Activated T-cell treated with anti-CD3 and anti-CD28 coated beads for 24 hours (primary cell): ENCODE results near the gene FAS.

Source experiments
- DNase-seq: peaks from one replicate; pipeline ENCODE4 v3.0.0-alpha.2; 2020; ENCODE audit warnings: low read depth

The FAS gene

GRCh38 chr10:89035461-89035860 is 44.9 kb downstream of the FAS start:
- no peak for DNase-seq

GRCh38 chr10:89037096-89037495 is 46.5 kb downstream of the FAS start:
- no peak for DNase-seq

GRCh38 chr10:89042562-89042961 is 52.0 kb downstream of the FAS start:
- DNase-seq: no peak

GRCh38 chr10:89043052-89043451 is 52.5 kb downstream of the FAS start:
- no peak for DNase-seq

GRCh38 chr10:89047397-89047796 is 56.8 kb downstream of the FAS start:
- DNase-seq: no peak

- DNase-seq: no peak
Observed at GRCh38 chr10:89051593-89051992, 61.0 kb downstream of the FAS start.

- DNase-seq: no peak
Observed at GRCh38 chr10:89053555-89053954, 63.0 kb downstream of the FAS start.

- DNase-seq: no peak
Observed at GRCh38 chr10:89055159-89055558, 64.6 kb downstream of the FAS start.

- DNase-seq: no peak
Observed at GRCh38 chr10:89062861-89063260, 72.3 kb downstream of the FAS start.

GRCh38 chr10:89063465-89063864 is 72.9 kb downstream of the FAS start:
- DNase-seq: no peak

GRCh38 chr10:89064748-89065147 is 74.2 kb downstream of the FAS start:
- no peak for DNase-seq
